Measurements from ENCODE around the gene ODR4. TPM values are rescaled to one million over a fixed set of nuclear protein-coding genes. Genes with fewer than 3 reads are reported as not detected.

ODR4 gene
- total and polyA plus RNA-seq, 2 experiments from 2014 or later = 12.6 to 23.0 TPM

DNA sequence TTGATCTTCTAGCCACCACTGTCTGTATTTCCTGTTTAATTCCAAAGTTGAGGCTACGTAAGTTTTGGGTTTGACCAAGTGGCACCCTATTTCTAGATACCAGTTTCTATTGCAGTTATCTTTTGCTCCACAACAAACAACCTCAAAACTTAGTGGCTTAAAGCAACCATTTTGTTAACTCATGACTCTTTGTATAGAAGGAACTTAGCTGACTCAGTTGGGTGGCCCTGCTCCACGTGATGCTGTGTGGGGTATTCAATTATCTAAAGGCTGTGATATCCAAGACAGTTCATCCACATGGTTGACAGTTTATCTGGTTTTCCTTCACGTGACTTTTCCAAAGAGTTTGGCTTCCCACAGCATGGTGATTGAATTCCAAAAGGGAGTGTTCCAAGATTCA, 50.5 kb downstream of the ODR4 start:
- H3K4me3 ChIP-seq = no peak overlapping the region
- no peaks in the 10 kb centered on the region for H3K79me2 ChIP-seq (ENCODE audit: insufficient read depth)
- no peak for DNase-seq
- 43% methylated on average over 3 of the region's 3 CpGs for WGBS, 2 experiments (ENCODE audit: low coverage in 1 of 2, low lambda C conversion rate in 2 of 2, missing lambda C conversion rate in 2 of 2)
- no peaks in the 10 kb centered on the region for H3K4me1 ChIP-seq (ENCODE audit: insufficient read depth)
- H3K36me3 ChIP-seq (ENCODE audit: low read depth) = no peaks in the 10 kb centered on the region; the same call in 1 of the 2 replicates
- no peak overlapping the region for H3K27ac ChIP-seq
- H3K4me2 ChIP-seq (ENCODE audit: unreplicated experiment) = no peak overlapping the region
- no peaks in the 10 kb centered on the region for H3K9me2 ChIP-seq (ENCODE audit: insufficient read depth)
- H2AFZ ChIP-seq = no peak overlapping the region
- H4K20me1 ChIP-seq (ENCODE audit: insufficient read depth) = no peaks in the 10 kb centered on the region
- no peak overlapping the region for H3K9ac ChIP-seq
- in situ Hi-C loops (cut with MboI) = no loop called here
- H3K9me3 ChIP-seq (ENCODE audit: low read depth) = no peaks in the 10 kb centered on the region
- no peaks in the 10 kb centered on the region for H3K27me3 ChIP-seq (replicated peaks; ENCODE audit: insufficient read depth)
- TF ChIP-seq EZH2 (IDR thresholded peaks at IDR 0.05; ENCODE audit: insufficient read depth, poor library complexity, severe bottlenecking) = no peak
- TF ChIP-seq EZH2phosphoT487 (IDR thresholded peaks at IDR 0.05; ENCODE audit: insufficient read depth, low read depth) = no peak
- H3F3A ChIP-seq (ENCODE audit: insufficient read depth) = no peaks in the 10 kb centered on the region

DNA sequence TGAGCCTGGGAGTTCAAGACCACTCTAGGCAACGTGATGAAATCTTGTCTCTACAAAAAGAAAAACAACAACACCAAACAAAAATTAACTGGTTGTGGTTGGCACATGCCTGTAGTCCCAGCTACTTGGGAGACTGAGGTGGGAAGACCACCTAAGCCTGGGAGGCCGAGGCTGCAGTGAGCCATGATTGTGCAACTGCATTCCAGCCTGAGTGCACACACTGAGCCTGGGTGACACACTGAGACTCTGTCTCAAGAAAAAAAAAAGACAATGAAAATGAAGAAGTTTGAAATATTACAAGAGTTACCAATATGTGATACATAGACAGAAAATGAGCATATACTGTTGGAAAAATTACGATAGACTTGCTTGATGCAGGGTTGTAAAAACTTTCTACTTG, 53.4 kb downstream of the ODR4 start:
- 88 to 91% methylated on average over 3 of the region's 3 CpGs for WGBS, 2 experiments (ENCODE audit: low coverage in 1 of 2, low lambda C conversion rate in 2 of 2, missing lambda C conversion rate in 2 of 2)
- in situ Hi-C loops (cut with MboI) = no loop called here
- Histone ChIP-seq H3K4me3 (no peak overlapping the region), H3K4me1 (ENCODE audit: insufficient read depth) (no peaks in the 10 kb centered on the region), H3K9me2 (ENCODE audit: insufficient read depth) (no peaks in the 10 kb centered on the region), H3K9me3 (ENCODE audit: low read depth) (no peaks in the 10 kb centered on the region), H3F3A (ENCODE audit: insufficient read depth) (no peaks in the 10 kb centered on the region), H4K20me1 (ENCODE audit: insufficient read depth) (no peaks in the 10 kb centered on the region), H3K36me3 (ENCODE audit: low read depth) (no peaks in the 10 kb centered on the region; the same call in 1 of the 2 replicates), H3K79me2 (ENCODE audit: insufficient read depth) (no peaks in the 10 kb centered on the region), H3K27ac (no peak overlapping the region), H3K4me2 (ENCODE audit: unreplicated experiment) (no peak overlapping the region), H3K27me3 (replicated peaks; ENCODE audit: insufficient read depth) (no peaks in the 10 kb centered on the region), H3K9ac (no peak overlapping the region), H2AFZ (no peak overlapping the region)
- peak; percentile 26 for DNase-seq
- TF ChIP-seq EZH2 (IDR thresholded peaks at IDR 0.05; ENCODE audit: insufficient read depth, poor library complexity, severe bottlenecking) (no peak), EZH2phosphoT487 (IDR thresholded peaks at IDR 0.05; ENCODE audit: insufficient read depth, low read depth) (no peak)

DNA sequence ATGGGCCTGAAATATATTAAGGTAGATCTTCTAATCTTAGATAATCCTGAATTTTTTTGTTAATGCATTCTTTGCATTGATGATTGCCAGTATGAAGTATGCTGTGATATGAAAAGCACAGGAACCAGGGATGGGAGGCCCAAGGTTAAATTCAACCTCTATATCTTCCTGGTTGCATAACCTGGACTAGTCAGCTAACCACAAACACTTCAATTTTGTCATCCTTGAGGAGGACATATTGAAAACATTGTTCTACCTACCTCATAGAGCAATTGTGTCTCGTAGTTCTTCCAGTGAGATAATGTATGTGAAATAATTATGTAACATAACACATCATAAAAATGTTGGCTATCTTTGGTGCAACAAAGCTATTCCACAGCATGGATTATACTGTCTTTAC, 59.7 kb downstream of the ODR4 start:
- Histone ChIP-seq H3K9ac (no peak overlapping the region), H3K9me2 (ENCODE audit: insufficient read depth) (no peaks in the 10 kb centered on the region), H3K9me3 (ENCODE audit: low read depth) (no peaks in the 10 kb centered on the region), H4K20me1 (ENCODE audit: insufficient read depth) (no peaks in the 10 kb centered on the region), H3K4me1 (ENCODE audit: insufficient read depth) (peaks cover 8% of the 10 kb centered on the region; the same call in 1 of the 2 replicates), H3K27me3 (replicated peaks; ENCODE audit: insufficient read depth) (no peaks in the 10 kb centered on the region), H3K4me3 (no peak overlapping the region), H3K36me3 (ENCODE audit: low read depth) (no peaks in the 10 kb centered on the region), H2AFZ (no peak overlapping the region), H3K79me2 (ENCODE audit: insufficient read depth) (no peaks in the 10 kb centered on the region), H3F3A (ENCODE audit: insufficient read depth) (no peaks in the 10 kb centered on the region), H3K27ac (no peak overlapping the region), H3K4me2 (ENCODE audit: unreplicated experiment) (no peak overlapping the region)
- in situ Hi-C loops (cut with MboI) = no loop called here
- WGBS, 2 experiments (ENCODE audit: low coverage in 1 of 2, low lambda C conversion rate in 2 of 2, missing lambda C conversion rate in 2 of 2) = 38 to 53% methylated on average over 1 of the region's 1 CpG
- TF ChIP-seq EZH2 (IDR thresholded peaks at IDR 0.05; ENCODE audit: insufficient read depth, poor library complexity, severe bottlenecking) = no peak
- peak; percentile 59 for DNase-seq

DNA sequence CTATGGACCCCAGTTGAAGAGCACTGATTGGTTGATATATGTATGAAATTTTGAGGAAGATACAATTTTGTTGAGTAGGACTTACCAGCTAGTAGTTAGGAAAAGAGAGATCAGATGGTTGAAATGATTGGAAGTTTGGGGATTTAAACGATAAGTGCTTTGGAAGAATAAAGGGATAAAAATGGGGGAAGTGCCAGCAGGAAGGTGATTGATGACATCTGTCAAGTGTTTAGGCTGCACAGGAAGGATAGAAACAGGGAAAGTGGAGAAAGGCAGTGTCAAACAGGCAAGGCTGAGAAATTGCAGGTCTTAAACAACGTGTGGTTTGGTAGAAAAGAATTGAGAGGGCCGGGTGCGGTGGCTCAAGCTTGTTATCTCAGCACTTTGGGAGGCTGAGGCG, 62.9 kb downstream of the ODR4 start:
- Histone ChIP-seq H3K9me2 (ENCODE audit: insufficient read depth) (no peaks in the 10 kb centered on the region), H3K4me1 (ENCODE audit: insufficient read depth) (peaks cover 19% of the 10 kb centered on the region), H4K20me1 (ENCODE audit: insufficient read depth) (no peaks in the 10 kb centered on the region), H3F3A (ENCODE audit: insufficient read depth) (peaks cover 15% of the 10 kb centered on the region), H3K4me2 (ENCODE audit: unreplicated experiment) (no peak overlapping the region), H2AFZ (no peak overlapping the region), H3K4me3 (no peak overlapping the region), H3K9me3 (ENCODE audit: low read depth) (no peaks in the 10 kb centered on the region), H3K27ac (no peak overlapping the region), H3K79me2 (ENCODE audit: insufficient read depth) (no peaks in the 10 kb centered on the region), H3K27me3 (replicated peaks; ENCODE audit: insufficient read depth) (no peaks in the 10 kb centered on the region), H3K9ac (no peak overlapping the region), H3K36me3 (ENCODE audit: low read depth) (no peaks in the 10 kb centered on the region)
- 83% methylated on average over 5 of the region's 5 CpGs for WGBS, 2 experiments (ENCODE audit: low coverage in 1 of 2, low lambda C conversion rate in 2 of 2, missing lambda C conversion rate in 2 of 2)
- in situ Hi-C loops (cut with MboI) = no loop called here
- TF ChIP-seq EZH2 (IDR thresholded peaks at IDR 0.05; ENCODE audit: insufficient read depth, poor library complexity, severe bottlenecking) (no peak), EZH2phosphoT487 (IDR thresholded peaks at IDR 0.05; ENCODE audit: insufficient read depth, low read depth) (no peak)
- no peak for DNase-seq

DNA sequence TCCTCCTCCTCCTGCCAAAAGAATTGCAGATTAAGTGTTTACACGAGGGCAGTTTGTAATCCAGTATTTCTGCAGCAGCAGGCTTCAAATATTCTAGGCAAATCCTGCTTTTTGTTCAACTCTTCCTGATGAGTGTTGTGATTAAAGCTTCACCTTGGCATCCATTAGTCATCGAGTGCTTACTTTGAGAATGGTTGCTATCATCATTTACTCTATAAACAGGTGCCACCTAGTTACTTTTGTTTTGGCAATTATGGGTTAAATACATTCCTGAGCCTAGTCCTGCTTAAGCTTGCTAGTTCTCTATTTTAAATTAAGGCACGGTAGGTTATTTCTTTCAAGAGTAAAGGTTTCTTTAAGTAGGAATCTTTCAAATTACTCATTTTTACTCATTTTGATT, 64.9 kb downstream of the ODR4 start:
- Histone ChIP-seq H3K79me2 (ENCODE audit: insufficient read depth) (no peaks in the 10 kb centered on the region), H2AFZ (no peak overlapping the region), H3F3A (ENCODE audit: insufficient read depth) (peaks cover 17% of the 10 kb centered on the region), H3K4me3 (no peak overlapping the region), H3K9ac (no peak overlapping the region), H3K4me1 (ENCODE audit: insufficient read depth) (peaks cover 12% of the 10 kb centered on the region), H3K9me2 (ENCODE audit: insufficient read depth) (no peaks in the 10 kb centered on the region), H3K4me2 (ENCODE audit: unreplicated experiment) (no peak overlapping the region), H3K27me3 (replicated peaks; ENCODE audit: insufficient read depth) (no peaks in the 10 kb centered on the region), H3K27ac (no peak overlapping the region), H4K20me1 (ENCODE audit: insufficient read depth) (no peaks in the 10 kb centered on the region), H3K9me3 (ENCODE audit: low read depth) (no peaks in the 10 kb centered on the region), H3K36me3 (ENCODE audit: low read depth) (no peaks in the 10 kb centered on the region)
- in situ Hi-C loops (cut with MboI) = no loop called here
- WGBS, 2 experiments (ENCODE audit: low coverage in 1 of 2, low lambda C conversion rate in 2 of 2, missing lambda C conversion rate in 2 of 2) = 69 to 75% methylated on average over 3 of the region's 3 CpGs
- no peak for TF ChIP-seq EZH2phosphoT487 (IDR thresholded peaks at IDR 0.05; ENCODE audit: insufficient read depth, low read depth)
- peak; percentile 5 for DNase-seq
